Epidermal melanocyte (primary cell): ENCODE measurements around the gene GKN2.
A peak's percentile ranks its signal among the peaks of the same experiment; 100 is the strongest.

Source experiments
- DNase-seq: peaks from one replicate; pipeline ENCODE4 v3.0.0; 2011; ENCODE audit warnings: low spot score; ENCODE audit not compliant: insufficient read length

GKN2 gene

GRCh38 chr2:68952887-68953521 lies at the start of gene GKN2:
TSS of gene GKN2 (minus strand) at chr2:68952893. CDS start at chr2:68952861, 32 bp downstream.
- no peak for DNase-seq

GRCh38 chr2:69001879-69002278 lies 49.2 kb upstream of the GKN2 start:
- DNase-seq, result no peak

GRCh38 chr2:68997401-68997800 lies 44.7 kb upstream of the GKN2 start:
- no peak for DNase-seq

GRCh38 chr2:68995916-68996315 lies 43.2 kb upstream of the GKN2 start:
- DNase-seq, result no peak

- no peak for DNase-seq
Observed at GRCh38 chr2:68994864-68995263, 42.2 kb upstream of the GKN2 start.

GRCh38 chr2:68993660-68994059 lies 41.0 kb upstream of the GKN2 start:
- DNase-seq, result no peak

- no peak for DNase-seq
Observed at GRCh38 chr2:68992933-68993332, 40.2 kb upstream of the GKN2 start.

GRCh38 chr2:68992341-68992740 lies 39.6 kb upstream of the GKN2 start:
- no peak for DNase-seq

GRCh38 chr2:68989035-68989434 lies 36.3 kb upstream of the GKN2 start:
- DNase-seq, result no peak

GRCh38 chr2:68987021-68987503 lies 34.4 kb upstream of the GKN2 start:
- no peak for DNase-seq

GRCh38 chr2:68980956-68981355 lies 28.3 kb upstream of the GKN2 start:
- DNase-seq, result no peak

GRCh38 chr2:68978098-68978497 lies 25.4 kb upstream of the GKN2 start:
- DNase-seq, result no peak

- no peak for DNase-seq
Observed at GRCh38 chr2:68977453-68977852, 24.8 kb upstream of the GKN2 start.

- no peak for DNase-seq
Observed at GRCh38 chr2:68975844-68976243, 23.2 kb upstream of the GKN2 start.

GRCh38 chr2:68974946-68975665 lies 22.4 kb upstream of the GKN2 start:
- no peak for DNase-seq

- no peak for DNase-seq
Observed at GRCh38 chr2:68974251-68974650, 21.6 kb upstream of the GKN2 start, which contains the start of gene GKN1. TSS of gene GKN1 (plus strand) at chr2:68974636. CDS start at chr2:68974678, 42 bp downstream.

GRCh38 chr2:68971591-68972231 lies 19.0 kb upstream of the GKN2 start:
- peak; percentile 33 for DNase-seq

GRCh38 chr2:68970566-68971265 lies 18.0 kb upstream of the GKN2 start:
- DNase-seq, result no peak

- no peak for DNase-seq
Observed at GRCh38 chr2:68969736-68970490, 17.2 kb upstream of the GKN2 start.

GRCh38 chr2:68968221-68968620 lies 15.5 kb upstream of the GKN2 start:
- no peak for DNase-seq

- no peak for DNase-seq
Observed at GRCh38 chr2:68964282-68964681, 11.6 kb upstream of the GKN2 start.
